Activated CD4-positive, alpha-beta T cell treated with anti-CD3 and anti-CD28 coated beads for 36 hours (primary cell): ENCODE results near the gene IL36A. TPM values are rescaled to one million over a fixed set of nuclear protein-coding genes. Genes with fewer than 3 reads are reported as not detected.

Experiments
- ATAC-seq: fragments of 200-7000 bp; cut with Tn5 transposase; one replicate; pipeline ENCODE4 v1.10.0; 2021; ENCODE audit warnings: mild to moderate bottlenecking, moderate library complexity
- CTCF ChIA-PET: fragments of 350-600 bp; sonication (Branson Sonifier 250); formaldehyde crosslinking; loops from one replicate; lab custom pipeline; 2021; ENCODE audit warnings: antibody characterized with exemption; lab: Charles Lee
- POLR2A ChIA-PET: fragments of 350-600 bp; sonication (Branson Sonifier 250); formaldehyde crosslinking; loops from one replicate; lab custom pipeline; 2021; ENCODE audit warnings: antibody characterized with exemption, inconsistent platforms; lab: Charles Lee
- DNase-seq: peaks from one replicate; pipeline ENCODE4 v3.0.0-alpha.2; 2020
- H3K27ac Mint-ChIP-seq: one replicate; pipeline ENCODE4 v1.8.0; 2021; ENCODE audit warnings: mixed read lengths
- H3K27me3 Mint-ChIP-seq: one replicate; pipeline ENCODE4 v1.8.0; 2021; ENCODE audit warnings: mixed read lengths
- H3K36me3 Mint-ChIP-seq: one replicate; pipeline ENCODE4 v1.8.0; 2021; ENCODE audit warnings: low read depth, mixed read lengths
- H3K4me1 Mint-ChIP-seq: one replicate; pipeline ENCODE4 v1.8.0; 2021; ENCODE audit warnings: mixed read lengths
- H3K4me3 Mint-ChIP-seq: one replicate; pipeline ENCODE4 v1.8.0; 2021; ENCODE audit warnings: mild to moderate bottlenecking, moderate library complexity, mixed read lengths
- H3K9me3 Mint-ChIP-seq: one replicate; pipeline ENCODE4 v1.8.0; 2021; ENCODE audit warnings: low read depth, mixed read lengths
- intact Hi-C, 2 experiments: fragments of 100-400 bp; cut with DNase I in 1 of 2; cut with micrococcal nuclease in 1 of 2; formaldehyde crosslinking; loops; one replicate each; pipeline versions ENCODE4 v1.14.2 to v1.15.1; 2022 to 2024; cut with DNase I, micrococcal nuclease
- total RNA-seq, 2 experiments: library from RNA; stranded (reverse); gene quantifications; one replicate each; pipeline ENCODE4 v1.2.3, GENCODE V29; 2021

The IL36A gene
- total RNA-seq, 2 experiments from 2014 or later, result not detected

DNA sequence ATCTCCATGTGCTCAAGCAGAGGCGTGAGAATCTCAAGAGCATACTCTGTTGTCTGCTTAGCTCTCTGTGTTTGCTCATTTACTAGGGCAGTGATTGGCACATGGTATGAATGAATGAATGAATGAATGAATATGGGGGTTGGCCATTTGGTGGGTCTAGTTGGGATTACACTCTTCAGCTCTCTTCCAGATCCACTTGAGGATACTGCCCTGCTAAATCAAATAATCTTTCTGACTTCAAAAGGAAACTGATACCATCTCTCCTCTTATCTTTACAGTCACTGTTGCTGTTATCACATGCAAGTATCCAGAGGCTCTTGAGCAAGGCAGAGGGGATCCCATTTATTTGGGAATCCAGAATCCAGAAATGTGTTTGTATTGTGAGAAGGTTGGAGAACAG lies 25.5 kb upstream of the IL36A start:
- Mint-ChIP-seq H3K27me3 (no peaks in the 10 kb centered on the region), H3K36me3 (no peaks in the 10 kb centered on the region), H3K27ac (no peak overlapping the region), H3K4me1 (peaks cover 24% of the 10 kb centered on the region), H3K4me3 (no peak overlapping the region), H3K9me3 (no peaks in the 10 kb centered on the region)
- no peak for DNase-seq
- ChIA-PET POLR2A (no interaction called here), CTCF (interaction anchor here (0.6 to 1.5 kb wide), 5 partner anchors 17 to 97 kb away, joined by 3 to 5 read pairs (median 3); no protein-coding TSS in a partner anchor)
- intact Hi-C loops, result no loop called here
- no peak for ATAC-seq

DNA sequence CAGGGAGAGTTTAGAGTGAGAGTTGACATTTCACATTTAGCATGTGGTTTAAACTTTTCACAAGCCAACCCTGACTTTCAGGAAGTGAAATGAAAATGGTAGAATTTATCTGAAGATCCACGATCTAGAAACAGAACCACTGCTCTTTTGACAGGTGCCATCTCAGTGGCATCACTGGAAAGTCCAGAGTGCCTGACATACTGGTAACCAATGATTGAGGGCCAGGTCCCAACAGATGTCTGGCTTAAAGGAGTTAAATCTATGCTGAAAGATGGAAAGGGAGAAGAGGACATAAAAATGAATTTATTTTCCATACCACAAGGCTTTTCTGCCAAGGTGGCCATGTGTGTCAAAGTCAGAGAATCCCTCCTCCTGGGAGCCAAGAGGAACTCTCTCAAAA lies 24.7 kb upstream of the IL36A start:
- no peaks in the 10 kb centered on the region for H3K27me3 Mint-ChIP-seq
- H3K4me3 Mint-ChIP-seq, result no peak overlapping the region
- H3K36me3 Mint-ChIP-seq, result no peaks in the 10 kb centered on the region
- POLR2A ChIA-PET, result interaction anchor here (0.6 kb wide), 1 partner anchor 64 kb away, joined by 3 read pairs; no protein-coding TSS in a partner anchor
- H3K9me3 Mint-ChIP-seq, result no peaks in the 10 kb centered on the region
- peaks cover 31% of the 10 kb centered on the region for H3K4me1 Mint-ChIP-seq
- intact Hi-C loops, result no loop called here
- H3K27ac Mint-ChIP-seq, result peak overlapping the region; percentile 73
- ATAC-seq, result no peak
- CTCF ChIA-PET, result interaction anchor here (1.5 kb wide), 1 partner anchor 18 kb away, joined by 3 read pairs; no protein-coding TSS in a partner anchor
- DNase-seq, result no peak

DNA sequence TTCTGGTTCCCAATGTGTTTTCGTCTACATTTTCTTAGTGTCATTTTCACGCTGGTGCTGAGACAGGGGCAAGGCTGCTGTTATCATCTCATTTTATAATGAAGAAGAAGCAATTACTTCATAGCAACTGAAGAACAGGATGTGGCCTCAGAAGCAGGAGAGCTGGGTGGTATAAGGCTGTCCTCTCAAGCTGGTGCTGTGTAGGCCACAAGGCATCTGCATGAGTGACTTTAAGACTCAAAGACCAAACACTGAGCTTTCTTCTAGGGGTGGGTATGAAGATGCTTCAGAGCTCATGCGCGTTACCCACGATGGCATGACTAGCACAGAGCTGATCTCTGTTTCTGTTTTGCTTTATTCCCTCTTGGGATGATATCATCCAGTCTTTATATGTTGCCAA lies 20.2 kb upstream of the IL36A start:
- Mint-ChIP-seq H3K4me1 (peaks cover 17% of the 10 kb centered on the region), H3K36me3 (peaks cover 2% of the 10 kb centered on the region), H3K27ac (peak overlapping the region; percentile 67), H3K4me3 (no peak overlapping the region), H3K9me3 (peaks cover 12% of the 10 kb centered on the region), H3K27me3 (no peaks in the 10 kb centered on the region)
- intact Hi-C loops, result no loop called here
- ATAC-seq (peak; percentile 98), DNase-seq (peak; percentile 58)
- ChIA-PET CTCF (interaction anchor here (0.5 to 1.6 kb wide), 8 partner anchors 7 to 236 kb away, joined by 3 to 7 read pairs (median 4); partner anchors contain the start of gene IL36G), POLR2A (interaction anchor here (0.7 kb wide), 1 partner anchor 9 kb away, joined by 3 read pairs; no protein-coding TSS in a partner anchor)

DNA sequence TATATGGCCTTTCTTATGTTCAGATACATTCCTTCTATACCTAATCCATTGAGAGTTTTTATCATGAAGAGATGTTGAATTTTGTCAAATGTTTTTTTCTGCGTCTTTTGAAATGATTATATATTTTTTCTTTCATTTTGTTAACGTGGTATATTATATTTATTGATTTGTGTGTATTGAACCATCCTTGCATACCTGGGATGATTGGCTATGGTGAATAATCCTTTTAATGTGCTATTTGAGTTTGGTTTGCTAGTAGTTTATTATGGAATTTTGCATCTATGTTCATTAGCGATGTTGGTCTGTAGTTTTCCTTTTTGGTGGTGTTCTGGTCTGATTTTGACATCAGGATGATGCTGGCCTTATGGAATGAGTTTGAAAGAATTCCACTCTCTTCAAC lies 15.6 kb upstream of the IL36A start:
- Mint-ChIP-seq H3K27ac (no peak overlapping the region), H3K36me3 (peaks cover 10% of the 10 kb centered on the region), H3K9me3 (peaks cover 25% of the 10 kb centered on the region), H3K4me1 (peaks cover 17% of the 10 kb centered on the region), H3K27me3 (no peaks in the 10 kb centered on the region), H3K4me3 (no peak overlapping the region)
- CTCF ChIA-PET, result no interaction called here
- intact Hi-C loops, result no loop called here
- POLR2A ChIA-PET, result no interaction called here
- ATAC-seq (no peak), DNase-seq (no peak)

DNA sequence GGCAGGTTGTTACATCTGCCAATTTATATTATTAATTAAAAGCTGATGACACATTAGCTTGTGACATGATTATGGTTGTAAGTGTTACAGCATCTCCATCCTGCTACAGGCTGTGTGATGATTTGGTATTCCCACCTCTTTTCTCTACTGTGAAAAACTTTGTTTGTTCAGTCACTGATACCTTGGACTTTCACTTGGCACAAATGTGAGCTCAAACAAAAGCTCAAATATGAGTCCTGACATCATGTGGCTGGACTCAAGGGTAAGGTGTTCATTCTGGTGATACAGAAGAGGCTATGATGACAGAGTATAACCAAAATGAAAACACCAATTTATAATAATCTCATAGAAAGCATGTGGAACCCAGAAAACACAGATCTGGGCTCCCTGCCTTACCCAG lies 11.4 kb upstream of the IL36A start:
- Mint-ChIP-seq H3K9me3 (peaks cover 20% of the 10 kb centered on the region), H3K4me1 (peaks cover 35% of the 10 kb centered on the region), H3K27ac (no peak overlapping the region), H3K4me3 (no peak overlapping the region), H3K27me3 (no peaks in the 10 kb centered on the region), H3K36me3 (peaks cover 10% of the 10 kb centered on the region)
- no peak for ATAC-seq
- no peak for DNase-seq
- POLR2A ChIA-PET, result no interaction called here
- intact Hi-C loops, result no loop called here
- CTCF ChIA-PET, result interaction anchor here (0.9 to 1.0 kb wide), 2 partner anchors 9 to 92 kb away, joined by 3 to 4 read pairs; no protein-coding TSS in a partner anchor

DNA sequence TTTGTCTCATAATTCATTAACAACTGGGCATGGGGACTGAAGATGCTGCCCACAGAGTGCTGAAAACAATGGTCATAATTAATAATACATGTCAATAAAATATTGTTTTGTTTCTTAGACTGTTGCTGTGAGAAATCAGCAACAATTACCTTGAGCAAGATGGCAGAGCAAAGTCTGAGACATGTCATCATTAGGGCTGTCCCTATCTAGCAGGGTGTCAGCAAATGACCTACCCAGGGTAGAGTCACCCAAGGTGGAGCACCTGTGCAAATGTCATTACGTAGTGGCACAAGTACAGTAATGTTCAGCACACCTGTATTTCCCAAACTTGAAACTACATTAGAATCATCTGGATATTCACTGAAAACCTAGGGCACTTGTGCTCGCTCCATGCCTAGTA lies 10.6 kb upstream of the IL36A start:
- intact Hi-C loops, result no loop called here
- Mint-ChIP-seq H3K27ac (no peak overlapping the region), H3K4me1 (peaks cover 35% of the 10 kb centered on the region), H3K4me3 (no peak overlapping the region), H3K27me3 (no peaks in the 10 kb centered on the region), H3K36me3 (peaks cover 10% of the 10 kb centered on the region), H3K9me3 (peaks cover 23% of the 10 kb centered on the region)
- CTCF ChIA-PET, result no interaction called here
- DNase-seq (no peak), ATAC-seq (no peak)
- POLR2A ChIA-PET, result no interaction called here

DNA sequence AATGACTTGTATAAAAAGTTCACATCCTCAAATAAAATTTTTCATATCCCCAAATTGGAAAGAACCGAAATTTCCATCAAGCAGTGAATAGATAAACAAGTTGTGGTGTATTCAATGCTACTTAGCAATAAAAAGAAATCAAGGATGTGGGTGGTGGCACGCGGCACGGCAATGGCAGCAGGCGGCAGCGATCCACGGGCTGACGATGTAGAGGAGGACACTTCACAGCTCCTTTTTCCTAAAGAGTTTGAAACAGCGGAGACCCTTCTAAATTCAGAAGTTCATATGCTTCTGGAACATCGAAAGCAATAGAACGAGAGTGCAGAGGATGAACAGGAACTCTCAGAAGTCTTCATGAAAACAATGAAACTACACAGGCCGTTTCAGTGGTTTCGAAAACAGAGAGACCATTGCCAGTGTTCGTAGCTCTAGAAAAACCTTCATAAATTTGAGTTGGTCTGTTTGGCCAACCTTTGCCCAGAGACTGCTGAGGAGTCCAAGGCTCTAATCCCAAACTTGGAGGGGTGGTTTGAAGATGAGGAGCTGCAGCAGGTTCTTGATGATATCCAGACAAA lies 9.8 kb upstream of the IL36A start:
- peak; percentile 60 for DNase-seq
- intact Hi-C loops, result no loop called here
- POLR2A ChIA-PET, result no interaction called here

DNA sequence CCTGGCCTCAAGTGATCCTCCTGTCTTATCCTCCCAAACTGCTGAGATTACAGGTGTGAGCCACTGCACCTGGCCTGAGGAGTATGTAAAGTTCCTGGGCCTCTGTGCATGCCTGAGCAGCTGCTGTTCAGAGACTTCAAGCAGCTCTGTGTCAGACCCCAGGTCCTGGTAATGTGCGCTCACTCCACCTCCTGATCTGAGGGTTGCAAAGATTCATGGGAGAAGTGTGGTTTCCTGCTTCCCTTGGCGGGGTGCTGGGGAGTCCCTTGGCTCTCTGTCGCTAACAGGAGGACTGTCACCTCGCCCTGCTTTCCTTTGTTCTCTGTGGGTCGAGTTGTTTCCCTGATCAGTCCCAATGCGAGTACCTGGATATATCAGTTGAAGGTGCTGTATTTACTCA lies 8.6 kb upstream of the IL36A start:
- Mint-ChIP-seq H3K4me1 (peaks cover 35% of the 10 kb centered on the region), H3K27me3 (no peaks in the 10 kb centered on the region), H3K9me3 (peaks cover 33% of the 10 kb centered on the region), H3K36me3 (peaks cover 15% of the 10 kb centered on the region), H3K27ac (peak overlapping the region; percentile 85), H3K4me3 (peak overlapping the region; percentile 46)
- ATAC-seq (peak; percentile 97), DNase-seq (peak; percentile 81)
- ChIA-PET POLR2A (no interaction called here), CTCF (no interaction called here)
- intact Hi-C loops, result no loop called here

More for the DNA sequence above, 9.8 kb upstream of the IL36A start:
- peaks cover 25% of the 10 kb centered on the region for H3K9me3 Mint-ChIP-seq
- H3K27me3 Mint-ChIP-seq, result no peaks in the 10 kb centered on the region
- H3K36me3 Mint-ChIP-seq, result peaks cover 12% of the 10 kb centered on the region
- H3K4me1 Mint-ChIP-seq, result peaks cover 35% of the 10 kb centered on the region
- ATAC-seq, result no peak
- peak overlapping the region; percentile 82 for H3K27ac Mint-ChIP-seq
- H3K4me3 Mint-ChIP-seq, result peak overlapping the region; percentile 53
- CTCF ChIA-PET, result interaction anchor here (0.6 to 1.3 kb wide), 2 partner anchors 10 to 143 kb away, joined by 5 to 7 read pairs; no protein-coding TSS in a partner anchor

DNA sequence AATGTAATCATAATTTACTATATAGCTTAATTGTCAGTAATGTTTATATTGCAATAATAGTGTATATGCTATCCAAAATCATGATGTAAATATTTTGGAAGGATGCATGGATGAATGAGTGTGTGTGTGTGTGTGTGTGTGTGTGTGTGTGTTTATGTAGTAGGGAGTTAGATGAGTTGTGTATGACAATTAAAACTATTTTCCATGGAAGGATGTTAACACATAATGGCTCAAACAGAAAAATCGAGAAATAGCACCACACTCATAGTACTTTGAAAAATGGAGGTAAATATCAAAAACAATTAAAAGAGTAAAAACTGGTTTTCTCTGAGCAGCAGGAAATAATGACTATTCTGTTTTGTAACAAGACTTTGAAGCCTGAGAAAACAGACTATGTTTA lies 8.1 kb upstream of the IL36A start:
- peak overlapping the region; percentile 46 for H3K4me3 Mint-ChIP-seq
- ChIA-PET POLR2A (no interaction called here), CTCF (no interaction called here)
- ATAC-seq, result no peak
- peaks cover 11% of the 10 kb centered on the region for H3K36me3 Mint-ChIP-seq
- peak overlapping the region; percentile 85 for H3K27ac Mint-ChIP-seq
- H3K27me3 Mint-ChIP-seq, result no peaks in the 10 kb centered on the region
- H3K9me3 Mint-ChIP-seq, result peaks cover 31% of the 10 kb centered on the region
- intact Hi-C loops, result no loop called here
- DNase-seq, result no peak
- peaks cover 35% of the 10 kb centered on the region for H3K4me1 Mint-ChIP-seq

DNA sequence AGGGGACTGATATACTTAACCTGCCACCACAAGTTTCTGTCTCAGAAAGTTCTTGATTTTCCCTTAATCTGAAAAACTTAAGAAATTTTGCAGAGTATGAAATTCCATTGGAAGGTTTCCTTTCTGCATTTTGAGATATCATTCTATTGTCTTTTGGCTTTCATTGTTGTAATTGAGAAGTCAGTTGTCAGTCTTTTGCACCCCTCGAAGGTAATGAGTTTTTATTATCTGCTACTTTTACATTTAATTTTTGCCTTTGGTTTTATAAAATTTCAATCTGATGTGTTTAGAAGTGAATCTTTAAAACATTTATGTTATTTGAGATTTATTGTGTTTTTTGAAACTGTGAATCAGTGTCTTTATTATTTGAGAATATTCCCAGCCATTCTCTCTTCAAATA lies 4.8 kb upstream of the IL36A start:
- Mint-ChIP-seq H3K9me3 (peaks cover 24% of the 10 kb centered on the region), H3K4me1 (peaks cover 24% of the 10 kb centered on the region), H3K36me3 (peaks cover 7% of the 10 kb centered on the region), H3K4me3 (no peak overlapping the region), H3K27ac (no peak overlapping the region), H3K27me3 (no peaks in the 10 kb centered on the region)
- intact Hi-C loops, result no loop called here
- no peak for ATAC-seq
- CTCF ChIA-PET, result interaction anchor here (1.1 kb wide), 1 partner anchor 59 kb away, joined by 3 read pairs; no protein-coding TSS in a partner anchor
- POLR2A ChIA-PET, result no interaction called here
- DNase-seq, result no peak

DNA sequence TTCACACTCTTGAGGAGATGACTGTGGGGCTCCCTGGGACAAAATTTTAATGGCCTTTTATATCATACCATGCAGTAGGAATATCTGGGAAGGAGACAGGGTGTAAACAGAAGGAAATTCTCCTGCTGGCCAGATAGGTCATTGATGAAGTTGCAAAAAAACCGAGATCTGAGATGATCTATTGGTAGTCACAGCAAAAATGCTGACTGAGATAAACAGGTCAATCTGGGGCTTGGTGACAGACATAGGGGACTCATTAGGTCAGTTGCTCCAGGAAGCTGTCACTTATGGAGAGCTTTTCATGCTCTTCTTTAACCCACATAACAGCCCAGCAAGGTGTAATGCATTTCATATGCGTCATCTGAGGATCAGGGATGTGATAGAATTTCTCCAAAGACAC lies 2.6 kb upstream of the IL36A start:
- ChIA-PET CTCF (interaction anchor here (1.4 kb wide), 1 partner anchor 44 kb away, joined by 3 read pairs; no protein-coding TSS in a partner anchor), POLR2A (no interaction called here)
- Mint-ChIP-seq H3K36me3 (peaks cover 7% of the 10 kb centered on the region), H3K9me3 (peaks cover 24% of the 10 kb centered on the region), H3K4me3 (no peak overlapping the region), H3K27ac (no peak overlapping the region), H3K4me1 (peaks cover 2% of the 10 kb centered on the region), H3K27me3 (no peaks in the 10 kb centered on the region)
- intact Hi-C loops, result no loop called here
- ATAC-seq (no peak), DNase-seq (no peak)

DNA sequence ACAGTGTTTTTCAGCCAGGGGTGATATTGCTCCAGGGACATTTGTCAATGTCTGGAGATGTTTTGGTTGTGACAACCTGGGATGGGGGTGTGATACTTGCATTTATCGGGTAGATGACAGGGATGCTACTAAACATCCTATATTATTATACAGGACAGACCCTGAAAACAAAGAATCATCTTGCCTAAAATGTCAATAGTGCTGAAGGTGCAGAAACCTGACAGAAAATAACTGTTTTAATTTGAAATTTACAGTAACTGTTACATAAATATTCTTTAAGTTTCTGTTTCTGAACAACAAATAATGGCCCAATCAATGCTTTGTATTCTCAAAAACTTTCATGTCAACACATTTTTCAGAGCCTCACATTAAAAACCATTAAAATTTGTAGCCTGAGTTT lies 2.0 kb downstream of the IL36A start:
- H3K27ac Mint-ChIP-seq, result no peak overlapping the region
- no peaks in the 10 kb centered on the region for H3K9me3 Mint-ChIP-seq
- intact Hi-C loops, result no loop called here
- no peak for DNase-seq
- CTCF ChIA-PET, result interaction anchor here (0.5 kb wide), 1 partner anchor 796 kb away, joined by 3 read pairs; no protein-coding TSS in a partner anchor
- no peaks in the 10 kb centered on the region for H3K36me3 Mint-ChIP-seq
- H3K27me3 Mint-ChIP-seq, result no peaks in the 10 kb centered on the region
- ATAC-seq, result no peak
- peaks cover 4% of the 10 kb centered on the region for H3K4me1 Mint-ChIP-seq
- H3K4me3 Mint-ChIP-seq, result no peak overlapping the region
- POLR2A ChIA-PET, result no interaction called here
